Body of pancreas (tissue), 4 donors: Measurements from ENCODE around the gene SLAMF9. TPM values are rescaled to one million over a fixed set of nuclear protein-coding genes. Genes with fewer than 3 reads are reported as not detected.
A peak's percentile ranks its signal among the peaks of the same experiment; 100 is the strongest.

Experiments used
- ATAC-seq: fragments of 150-250 bp; one replicate; pipeline ENCODE4 v1.9.1; 2016
- DNase-seq, 4 donors: peaks; one replicate each; pipeline ENCODE4 v3.0.0-alpha.2; 2019
- H3K27ac ChIP-seq, 4 donors: fragments of 200-600 bp; sonication (generic); 1 replicate in 3 of 4; 2 replicates in 1 of 4; pipeline versions ENCODE4 v1.5.1 to v1.6.1; 2016 to 2019; ENCODE audit warnings: mild to moderate bottlenecking in 1 of 4, mixed read lengths in 1 of 4, moderate library complexity in 1 of 4
- H3K27me3 ChIP-seq, 2 donors: fragments of 200-600 bp; sonication (generic); one replicate each; pipeline ENCODE4 v1.6.0; 2016; ENCODE audit warnings: mild to moderate bottlenecking in 1 of 2
- H3K36me3 ChIP-seq, 2 donors: fragments of 200-600 bp; sonication (generic); replicated peaks in 1 of 2; 2 replicates each; pipeline ENCODE4 v1.5.1; 2016; ENCODE audit warnings: low read depth in 2 of 2; ENCODE audit not compliant: insufficient read depth in 1 of 2
- H3K4me1 ChIP-seq: fragments of 200-600 bp; sonication (generic); one replicate; pipeline ENCODE4 v1.6.0; 2016
- H3K4me3 ChIP-seq, 2 donors: fragments of 200-600 bp; sonication (generic); 1 replicate in 1 of 2; 2 replicates in 1 of 2; pipeline ENCODE4 v1.5.1; 2016 to 2019
- H3K9me3 ChIP-seq, 3 donors: fragments of 200-600 bp; sonication (generic); 1 replicate in 2 of 3; 2 replicates in 1 of 3; pipeline ENCODE4 v1.5.1; 2016
- CTCF ChIP-seq, 7 experiments: fragments of 450-650 bp in 4 of 7; fragments of 200-600 bp in 3 of 7; sonication (generic) in 3 of 7; IDR thresholded peaks; one replicate each; pipeline ENCODE4 v1.5.1; 2016 to 2019; ENCODE audit warnings: antibody characterized with exemption in 7 of 7
- POLR2A ChIP-seq, 3 donors: fragments of 450-650 bp; IDR thresholded peaks; one replicate each; pipeline ENCODE4 v1.6.1; 2016; ENCODE audit warnings: antibody characterized with exemption in 3 of 3, mild to moderate bottlenecking in 2 of 3
- WGBS, 2 donors: methylation state at CpG; one replicate each; pipeline ENCODE4 v1.1.5; 2017; 5-methylcytosine and 5-hydroxymethylcytosine counted together
- intact Hi-C: fragments of 100-400 bp; cut with DNase I; formaldehyde crosslinking; loops from one replicate; pipeline ENCODE4 v1.15.1; 2023
- total RNA-seq, 2 donors: library from RNA; depleted of rRNA; stranded (reverse); fragments of >200 nt; gene quantifications; one replicate each; pipeline ENCODE4 v1.1.0, GENCODE V29; 2016

SLAMF9 gene
- total RNA-seq, 2 donors from 2014 or later = not detected

GRCh38 chr1:159944623-159945455 is 9.2 kb downstream of the SLAMF9 start:
- no peak overlapping the region for H3K4me3 ChIP-seq
- H3K36me3 ChIP-seq = no peaks in the 10 kb centered on the region
- no peak for ATAC-seq
- H3K4me1 ChIP-seq = peaks cover 26% of the 10 kb centered on the region
- H3K9me3 ChIP-seq = no peaks in the 10 kb centered on the region
- no peak for DNase-seq
- no peak for TF ChIP-seq CTCF (IDR thresholded peaks at IDR 0.05)
- WGBS, 2 donors = 48 to 57% methylated on average over 11 of the region's 11 CpGs
- peak overlapping the region in 2 of 4 donors; percentile 63 to 80 for H3K27ac ChIP-seq
- intact Hi-C loops = loop anchor here (5.0 kb wide), 1 partner anchor 142 kb away; no protein-coding TSS in a partner anchor
- no peaks in the 10 kb centered on the region for H3K27me3 ChIP-seq

GRCh38 chr1:159943908-159944622 is 10.0 kb downstream of the SLAMF9 start:
- no peaks in the 10 kb centered on the region for H3K9me3 ChIP-seq
- no peaks in the 10 kb centered on the region for H3K27me3 ChIP-seq
- DNase-seq (no peak), ATAC-seq (no peak)
- H3K27ac ChIP-seq = no peak overlapping the region
- 74 to 76% methylated on average over 8 to 9 of the region's 9 CpGs for WGBS, 2 donors
- no peak overlapping the region for H3K4me3 ChIP-seq
- no peaks in the 10 kb centered on the region for H3K36me3 ChIP-seq
- TF ChIP-seq POLR2A (IDR thresholded peaks at IDR 0.05) (no peak), CTCF (IDR thresholded peaks at IDR 0.05) (no peak)
- H3K4me1 ChIP-seq = peaks cover 21% of the 10 kb centered on the region
- intact Hi-C loops = loop anchor here (5.0 kb wide), 1 partner anchor 143 kb away; no protein-coding TSS in a partner anchor

GRCh38 chr1:159943278-159943640 is 10.8 kb downstream of the SLAMF9 start:
- Histone ChIP-seq H3K4me3 (no peak overlapping the region), H3K27me3 (no peaks in the 10 kb centered on the region), H3K36me3 (no peaks in the 10 kb centered on the region), H3K9me3 (no peaks in the 10 kb centered on the region), H3K4me1 (peaks cover 21% of the 10 kb centered on the region), H3K27ac (no peak overlapping the region)
- DNase-seq (peak in 1 of 4 donors; percentile 0), ATAC-seq (no peak)
- intact Hi-C loops = loop anchor here (5.0 kb wide), 1 partner anchor 144 kb away; no protein-coding TSS in a partner anchor
- WGBS, 2 donors = 45 to 78% methylated on average over 2 to 5 of the region's 5 CpGs
- no peak for TF ChIP-seq POLR2A (IDR thresholded peaks at IDR 0.05)
- no peak for TF ChIP-seq CTCF (IDR thresholded peaks at IDR 0.05)

- Histone ChIP-seq H3K27me3 (no peaks in the 10 kb centered on the region), H3K9me3 (no peaks in the 10 kb centered on the region), H3K4me1 (peaks cover 21% of the 10 kb centered on the region), H3K36me3 (no peaks in the 10 kb centered on the region), H3K27ac (no peak overlapping the region), H3K4me3 (no peak overlapping the region)
- intact Hi-C loops = loop anchor here (5.0 kb wide), 1 partner anchor 145 kb away; no protein-coding TSS in a partner anchor
- WGBS, 2 donors = 76 to 78% methylated on average over 9 to 15 of the region's 15 CpGs
- no peak for TF ChIP-seq POLR2A (IDR thresholded peaks at IDR 0.05)
- TF ChIP-seq CTCF (IDR thresholded peaks at IDR 0.05) = no peak
- no peak for ATAC-seq
- DNase-seq = peak in 1 of 4 donors; percentile 5
These were observed 11.3 kb downstream of the SLAMF9 start for GRCh38 chr1:159942632-159943277.
